Fibroblast of lung (primary cell): ENCODE measurements around the gene DLG2. TPM values are rescaled to one million over a fixed set of nuclear protein-coding genes. Genes with fewer than 3 reads are reported as not detected.

Experiments
- DNase-seq, 2 donors: peaks; one replicate each; pipeline versions ENCODE4 v3.0.0 to v3.0.0-alpha.2; 2010; ENCODE audit warnings: low read depth in 2 of 2
- H2AFZ ChIP-seq: 2 replicates; pipeline ENCODE4 v1.5.1; 2012; ENCODE audit warnings: low read length, control low read depth, inconsistent platforms
- H3K27ac ChIP-seq: 2 replicates; pipeline ENCODE4 v1.5.1; 2011; ENCODE audit warnings: low read length, control low read depth; ENCODE audit not compliant: insufficient read depth
- H3K27me3 ChIP-seq: 2 replicates; pipeline ENCODE4 v1.5.1; 2011; ENCODE audit warnings: mild to moderate bottlenecking, low read length; ENCODE audit not compliant: control insufficient read depth, insufficient read depth
- H3K36me3 ChIP-seq: 2 replicates; pipeline ENCODE4 v1.5.1; 2011; ENCODE audit warnings: low read length; ENCODE audit not compliant: control insufficient read depth, insufficient read depth
- H3K4me1 ChIP-seq: 2 replicates; pipeline ENCODE4 v1.5.1; 2011; ENCODE audit warnings: low read length; ENCODE audit not compliant: control insufficient read depth, insufficient read depth; ENCODE audit errors: extremely low read depth
- H3K4me2 ChIP-seq: 2 replicates; pipeline ENCODE4 v1.5.1; 2011; ENCODE audit warnings: low read length, control low read depth; ENCODE audit not compliant: insufficient read depth; ENCODE audit errors: extremely low read depth
- H3K4me3 ChIP-seq, 4 experiments: fragments of 200-600 bp in 1 of 4; sonication (generic) in 1 of 4; replicated peaks in 1 of 4; 2 replicates each; pipeline ENCODE4 v1.5.1; 2011 to 2016; ENCODE audit warnings: low read length in 4 of 4, low read depth in 3 of 4, mild to moderate bottlenecking in 3 of 4, control low read depth in 2 of 4, inconsistent platforms in 1 of 4, mixed read lengths in 1 of 4; ENCODE audit not compliant: insufficient read depth in 1 of 4; ENCODE audit errors: control extremely low read depth in 1 of 4
- H3K79me2 ChIP-seq: 2 replicates; pipeline ENCODE4 v1.5.1; 2012; ENCODE audit warnings: mild to moderate bottlenecking, low read length, inconsistent platforms; ENCODE audit not compliant: control insufficient read depth, insufficient read depth
- H3K9ac ChIP-seq: 2 replicates; pipeline ENCODE4 v1.5.1; 2011; ENCODE audit warnings: mild to moderate bottlenecking, low read length, control low read depth; ENCODE audit not compliant: insufficient read depth
- H3K9me3 ChIP-seq: 2 replicates; pipeline ENCODE4 v1.5.1; 2012; ENCODE audit warnings: low read depth, low read length; ENCODE audit not compliant: control insufficient read depth, insufficient read depth
- H4K20me1 ChIP-seq: 2 replicates; pipeline ENCODE4 v1.5.1; 2011; ENCODE audit warnings: low read length; ENCODE audit not compliant: control insufficient read depth, insufficient read depth; ENCODE audit errors: extremely low read depth
- EZH2 ChIP-seq: IDR thresholded peaks from 2 replicates; pipeline ENCODE4 v1.5.1; 2012; ENCODE audit warnings: low read length, control low read depth, mild to moderate bottlenecking; ENCODE audit errors: missing control alignments
- polyA plus RNA-seq, 2 donors: library from polyadenylated mRNA; depleted of rRNA in 1 of 2; stranded (reverse) in 1 of 2; unstranded in 1 of 2; fragments of >200 nt; gene quantifications; 2 replicates each; pipeline ENCODE4 v1.2.1, GENCODE V29; 2011 to 2012; ENCODE audit warnings: missing spikeins in 1 of 2
- total RNA-seq: library from RNA; depleted of rRNA; stranded (reverse); fragments of >200 nt; gene quantifications from 2 replicates; pipeline ENCODE4 v1.2.1, GENCODE V29; 2014
- TF ChIP-seq, protein P1 (sequence below), 2 donors: IDR thresholded peaks in 1 of 2; conservative IDR thresholded peaks in 1 of 2; 1 replicate in 1 of 2; 2 replicates in 1 of 2; pipeline ENCODE4 v1.5.1; 2011 to 2012; ENCODE audit warnings: low read length in 2 of 2, control low read depth in 1 of 2, inconsistent platforms in 1 of 2, low read depth in 1 of 2, mild to moderate bottlenecking in 1 of 2

DLG2 gene
- total and polyA plus RNA-seq, 2 donors (not counting 1 experiment from before 2014, with no cell fraction given), result 0.77 to 2.3 TPM

DNA sequence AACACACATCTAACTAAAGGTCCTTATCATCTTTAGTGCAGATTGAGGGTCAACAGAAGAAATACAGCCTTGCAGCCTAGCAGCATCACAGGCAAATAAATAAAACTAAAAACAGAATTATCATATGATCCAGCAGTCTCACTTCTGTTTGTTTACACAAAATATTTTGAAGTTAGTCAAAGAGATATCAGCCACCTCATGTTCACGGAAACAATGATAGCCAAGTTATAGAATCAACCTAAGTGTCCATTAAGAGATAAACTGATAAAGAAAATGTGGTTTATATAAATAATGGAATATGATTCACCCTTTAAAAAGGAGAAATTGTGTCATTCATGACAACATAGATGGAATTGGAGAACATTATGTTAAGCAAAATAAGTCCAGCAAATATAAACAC is 1602.9 kb downstream of the DLG2 start:
- TF ChIP-seq, protein P1, sequence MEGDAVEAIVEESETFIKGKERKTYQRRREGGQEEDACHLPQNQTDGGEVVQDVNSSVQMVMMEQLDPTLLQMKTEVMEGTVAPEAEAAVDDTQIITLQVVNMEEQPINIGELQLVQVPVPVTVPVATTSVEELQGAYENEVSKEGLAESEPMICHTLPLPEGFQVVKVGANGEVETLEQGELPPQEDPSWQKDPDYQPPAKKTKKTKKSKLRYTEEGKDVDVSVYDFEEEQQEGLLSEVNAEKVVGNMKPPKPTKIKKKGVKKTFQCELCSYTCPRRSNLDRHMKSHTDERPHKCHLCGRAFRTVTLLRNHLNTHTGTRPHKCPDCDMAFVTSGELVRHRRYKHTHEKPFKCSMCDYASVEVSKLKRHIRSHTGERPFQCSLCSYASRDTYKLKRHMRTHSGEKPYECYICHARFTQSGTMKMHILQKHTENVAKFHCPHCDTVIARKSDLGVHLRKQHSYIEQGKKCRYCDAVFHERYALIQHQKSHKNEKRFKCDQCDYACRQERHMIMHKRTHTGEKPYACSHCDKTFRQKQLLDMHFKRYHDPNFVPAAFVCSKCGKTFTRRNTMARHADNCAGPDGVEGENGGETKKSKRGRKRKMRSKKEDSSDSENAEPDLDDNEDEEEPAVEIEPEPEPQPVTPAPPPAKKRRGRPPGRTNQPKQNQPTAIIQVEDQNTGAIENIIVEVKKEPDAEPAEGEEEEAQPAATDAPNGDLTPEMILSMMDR (conservative IDR thresholded peaks at IDR 0.05 in 1 of 2, IDR thresholded peaks at IDR 0.05 in 1 of 2; ENCODE audit: low read depth in 1 of 2, low read length in 2 of 2), result no peak
- no peak for TF ChIP-seq EZH2
- Histone ChIP-seq H3K9me3 (no peaks in the 10 kb centered on the region), H3K27me3 (no peaks in the 10 kb centered on the region), H3K79me2 (no peaks in the 10 kb centered on the region), H3K4me1 (peaks cover 3% of the 10 kb centered on the region), H3K36me3 (no peaks in the 10 kb centered on the region), H3K4me2 (no peak overlapping the region), H3K4me3 (no peak overlapping the region), H2AFZ (no peak overlapping the region), H3K9ac (no peak overlapping the region), H4K20me1 (no peaks in the 10 kb centered on the region), H3K27ac (no peak overlapping the region)
- no peak for DNase-seq

DNA sequence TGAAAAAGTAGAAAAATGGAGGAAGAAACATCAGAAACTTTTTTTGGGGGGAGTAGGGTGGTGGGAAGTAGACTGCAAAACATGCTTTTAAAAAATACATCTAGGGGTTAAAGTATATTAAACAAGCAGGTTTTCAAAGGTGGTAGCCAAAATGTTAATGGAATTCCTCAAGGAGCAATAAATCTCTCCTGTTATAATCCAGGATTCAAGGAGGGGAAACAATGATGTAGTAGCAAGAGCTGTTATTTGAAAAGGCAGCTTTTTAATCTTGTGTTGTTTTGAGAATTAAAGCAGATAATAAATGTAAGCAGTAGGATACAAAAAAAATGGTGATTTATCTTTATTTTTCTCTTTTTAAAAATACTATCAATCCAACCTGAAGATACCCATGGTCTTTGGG is 1604.4 kb downstream of the DLG2 start:
- no peak for DNase-seq
- H3K27me3 ChIP-seq, result no peaks in the 10 kb centered on the region
- no peaks in the 10 kb centered on the region for H3K36me3 ChIP-seq
- no peak overlapping the region for H2AFZ ChIP-seq
- H3K79me2 ChIP-seq, result no peaks in the 10 kb centered on the region
- no peak overlapping the region for H3K9ac ChIP-seq
- H4K20me1 ChIP-seq, result no peaks in the 10 kb centered on the region
- no peaks in the 10 kb centered on the region for H3K9me3 ChIP-seq
- no peak overlapping the region for H3K4me2 ChIP-seq
- no peak overlapping the region for H3K4me3 ChIP-seq
- H3K27ac ChIP-seq, result no peak overlapping the region
- TF ChIP-seq EZH2, result no peak
- TF ChIP-seq, protein P1 (conservative IDR thresholded peaks at IDR 0.05 in 1 of 2, IDR thresholded peaks at IDR 0.05 in 1 of 2; ENCODE audit: low read depth in 1 of 2, low read length in 2 of 2), result no peak
- peaks cover 3% of the 10 kb centered on the region for H3K4me1 ChIP-seq

DNA sequence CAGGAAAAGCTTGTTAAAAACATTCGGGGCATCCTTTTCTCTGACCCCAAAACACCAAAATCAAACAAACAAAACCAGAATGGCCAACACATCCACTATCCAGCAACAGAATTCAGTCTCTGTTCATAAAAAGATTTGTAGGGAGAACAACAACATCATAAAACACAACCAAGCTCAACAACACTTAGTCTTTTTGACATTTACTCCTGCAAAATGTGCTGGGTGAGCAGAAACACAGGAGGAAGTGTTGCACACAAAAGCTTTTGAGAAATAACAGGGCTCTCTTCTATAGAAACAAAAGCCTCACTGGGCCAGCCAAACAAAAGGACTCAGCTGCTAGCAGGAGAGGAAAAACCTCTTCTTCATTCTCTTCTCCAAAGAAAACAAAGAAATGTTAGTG is 1604.9 kb downstream of the DLG2 start:
- Histone ChIP-seq H3K79me2 (no peaks in the 10 kb centered on the region), H3K4me3 (no peak overlapping the region), H3K4me1 (peaks cover 3% of the 10 kb centered on the region), H3K36me3 (no peaks in the 10 kb centered on the region), H3K27ac (no peak overlapping the region), H3K27me3 (no peaks in the 10 kb centered on the region), H3K9me3 (no peaks in the 10 kb centered on the region), H2AFZ (no peak overlapping the region), H3K9ac (no peak overlapping the region), H3K4me2 (no peak overlapping the region), H4K20me1 (no peaks in the 10 kb centered on the region)
- DNase-seq, result peak; percentile 1 to 4
- TF ChIP-seq, protein P1 (conservative IDR thresholded peaks at IDR 0.05 in 1 of 2, IDR thresholded peaks at IDR 0.05 in 1 of 2; ENCODE audit: low read depth in 1 of 2, low read length in 2 of 2), result no peak
- TF ChIP-seq EZH2, result no peak
